ENCODE results near the gene RPL15.
"Not testable (repeated sequence)": the region's sequence is repeated elsewhere in the genome, so short reads cannot be mapped to it uniquely, and the experiment has no call there.

Gene RPL15

GRCh38 chr3:23916886-23917678, at the start of gene RPL15, which contains the start of gene NKIRAS1:
Gene RPL15, plus strand, starts transcription at chr3:23917132. Its CDS starts 728 bp downstream, at chr3:23917860.
Gene NKIRAS1, minus strand, starts transcription at chr3:23916990. Its CDS starts 6,086 bp downstream, at chr3:23910904.
- DNase-seq: peak; percentile 97

DNA sequence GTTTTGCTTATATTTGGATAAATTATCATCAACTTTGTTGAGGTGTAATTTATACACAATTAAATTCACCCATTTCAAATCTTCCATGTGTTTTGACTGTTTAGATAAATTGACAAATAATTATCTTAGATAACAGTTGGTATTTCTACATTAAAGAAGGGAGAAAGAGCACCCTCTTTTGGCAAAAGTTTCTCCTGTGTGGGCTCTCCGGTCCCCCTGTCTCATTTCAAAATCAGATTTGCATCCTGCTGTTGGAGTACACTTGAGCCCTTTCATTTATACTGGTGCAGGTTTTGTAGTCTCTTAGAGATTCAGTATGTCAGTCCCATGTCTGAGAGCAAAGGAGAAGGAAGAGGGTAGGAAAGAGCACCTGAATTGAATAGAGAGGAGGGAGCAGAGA, 49.5 kb upstream of the RPL15 start:
- no peak for DNase-seq

- no peak for DNase-seq
These were observed 49.1 kb upstream of the RPL15 start for GRCh38 chr3:23867838-23868237.

- no peak for DNase-seq
These were observed 46.8 kb upstream of the RPL15 start for GRCh38 chr3:23869977-23870662.

DNA sequence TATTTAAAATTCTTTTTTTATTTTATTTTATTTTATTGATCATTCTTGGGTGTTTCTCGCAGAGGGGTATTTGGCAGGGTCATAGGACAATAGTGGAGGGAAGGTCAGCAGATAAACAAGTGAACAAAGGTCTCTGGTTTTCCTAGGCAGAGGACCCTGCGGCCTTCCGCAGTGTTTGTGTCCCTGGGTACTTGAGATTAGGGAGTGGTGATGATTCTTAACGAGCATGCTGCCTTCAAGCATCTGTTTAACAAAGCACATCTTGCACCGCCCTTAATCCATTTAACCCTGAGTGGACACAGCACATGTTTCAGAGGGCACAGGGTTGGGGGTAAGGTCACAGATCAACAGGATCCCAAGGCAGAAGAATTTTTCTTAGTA, 46.3 kb upstream of the RPL15 start:
- not testable (repeated sequence) for DNase-seq

DNA sequence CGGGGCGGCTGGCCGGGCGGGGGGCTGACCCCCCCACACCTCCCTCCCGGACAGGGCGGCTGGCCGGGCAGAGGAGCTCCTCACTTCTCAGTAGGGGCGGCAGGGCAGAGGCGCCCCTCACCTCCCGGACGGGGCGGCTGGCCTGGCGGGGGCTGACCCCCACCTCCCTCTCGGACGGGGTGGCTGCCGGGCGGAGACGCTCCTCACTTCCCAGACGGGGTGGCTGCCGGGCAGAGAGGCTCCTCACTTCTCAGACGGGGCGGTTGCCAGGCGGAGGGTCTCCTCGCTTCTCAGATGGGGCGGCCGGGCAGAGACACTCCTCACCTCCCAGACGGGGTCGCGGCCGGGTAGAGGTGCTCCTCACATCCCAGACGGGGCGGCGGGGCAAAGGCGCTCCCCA, 45.6 kb upstream of the RPL15 start:
- not testable (repeated sequence) for DNase-seq

GRCh38 chr3:23872330-23872729, 44.6 kb upstream of the RPL15 start:
- DNase-seq: no peak

- DNase-seq: no peak
These were observed 43.0 kb upstream of the RPL15 start for GRCh38 chr3:23873941-23874340.

- no peak for DNase-seq
These were observed 42.4 kb upstream of the RPL15 start for GRCh38 chr3:23874359-23875112.

- DNase-seq: no peak
These were observed 41.7 kb upstream of the RPL15 start for GRCh38 chr3:23875113-23875725.

DNA sequence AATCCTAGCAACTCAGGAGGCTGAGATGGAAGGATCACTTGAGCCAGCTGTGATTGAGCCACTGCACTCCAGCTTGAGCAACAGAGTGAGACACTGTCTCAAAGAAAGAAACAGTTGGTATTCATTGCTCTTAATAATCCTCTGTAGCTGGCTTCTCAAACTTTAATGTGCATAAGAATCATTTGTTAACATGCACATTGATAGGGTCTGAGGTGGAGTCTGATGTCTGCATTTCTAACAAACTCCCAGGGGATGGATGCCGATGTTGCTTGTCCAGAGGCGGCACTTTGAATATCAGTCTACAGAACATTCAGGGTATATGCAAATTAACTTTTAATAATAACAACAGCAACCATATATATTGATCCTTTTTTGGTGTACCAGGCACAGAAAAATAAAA, 40.0 kb upstream of the RPL15 start:
- no peak for DNase-seq

DNA sequence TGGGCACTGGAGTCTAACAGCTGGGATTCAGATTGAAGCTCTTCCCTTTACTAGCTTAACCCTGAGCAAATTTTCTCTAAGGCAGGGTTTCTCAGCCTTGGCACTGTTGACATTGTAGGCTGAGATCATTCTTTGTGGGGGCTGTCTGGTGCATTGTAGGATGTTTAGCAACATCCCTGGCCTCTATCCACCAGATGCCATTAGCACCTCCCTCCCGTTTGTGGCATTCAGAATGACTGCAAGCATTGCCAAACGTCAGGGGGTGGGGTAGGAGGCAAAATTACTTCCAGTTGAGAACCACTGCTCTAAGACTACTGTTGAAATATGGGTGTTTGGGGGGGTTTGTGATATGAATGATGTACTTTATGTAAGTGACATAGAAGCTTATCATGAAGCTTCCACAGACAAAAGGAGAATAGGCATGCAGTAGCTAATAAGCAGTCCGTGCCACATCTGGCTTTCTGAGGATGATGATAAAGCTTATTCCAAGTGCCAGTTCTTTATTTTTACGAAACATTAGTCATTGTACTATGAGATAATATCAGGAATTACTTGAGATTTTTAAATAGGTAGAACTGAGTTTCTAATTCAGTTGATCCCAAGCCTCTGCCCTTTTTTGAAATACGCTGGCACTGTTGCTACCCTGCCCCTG, 39.5 kb upstream of the RPL15 start:
- no peak for DNase-seq

DNA sequence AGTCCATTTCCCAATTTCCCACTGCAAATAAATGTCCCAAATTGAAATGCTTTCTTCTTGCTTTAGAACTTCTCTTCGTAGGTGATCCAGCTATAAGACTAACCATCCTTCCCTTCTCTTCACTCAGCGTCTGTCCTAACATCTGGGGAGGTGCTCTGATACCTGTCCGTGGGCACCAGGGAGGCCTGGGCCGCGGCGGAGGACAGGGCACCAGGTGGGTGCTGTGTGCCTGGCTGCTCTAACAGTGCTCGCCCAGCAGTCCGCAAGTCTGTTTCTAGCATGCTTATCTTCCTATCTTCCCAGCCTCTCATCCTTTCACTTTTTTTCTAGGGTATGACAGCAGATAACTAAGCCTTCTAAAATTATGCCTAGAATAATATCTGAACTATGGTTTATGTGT, 37.4 kb upstream of the RPL15 start:
- no peak for DNase-seq

DNA sequence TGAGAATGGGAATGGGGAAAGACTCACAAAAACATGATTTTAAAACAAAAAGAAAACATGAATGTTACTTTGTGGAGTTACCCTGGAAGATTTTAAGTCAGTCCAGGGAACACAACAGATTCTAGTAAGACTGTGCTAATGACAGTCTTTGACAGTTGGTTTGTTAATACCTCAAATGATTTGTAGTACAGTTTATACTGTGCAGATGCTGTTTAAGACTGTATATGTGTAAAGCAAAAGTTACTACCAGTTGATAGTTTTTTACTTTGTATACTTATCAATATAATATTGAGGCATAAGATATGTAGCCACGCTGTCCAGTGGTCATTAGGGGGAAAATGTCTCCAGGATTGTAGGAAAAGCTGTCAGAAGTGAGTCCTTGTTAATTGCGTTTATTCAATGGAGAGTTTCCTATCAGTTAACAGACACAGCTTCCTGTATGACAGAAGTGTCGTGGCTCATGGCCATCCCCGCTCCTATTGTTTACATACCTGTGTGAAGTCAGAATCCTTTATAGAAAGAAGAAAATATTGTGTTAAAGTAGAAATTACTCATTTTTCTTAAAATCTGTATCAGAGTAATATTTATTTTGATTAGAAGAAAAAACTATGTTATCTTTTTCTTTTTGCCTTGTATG, 36.1 kb upstream of the RPL15 start:
- DNase-seq: no peak

DNA sequence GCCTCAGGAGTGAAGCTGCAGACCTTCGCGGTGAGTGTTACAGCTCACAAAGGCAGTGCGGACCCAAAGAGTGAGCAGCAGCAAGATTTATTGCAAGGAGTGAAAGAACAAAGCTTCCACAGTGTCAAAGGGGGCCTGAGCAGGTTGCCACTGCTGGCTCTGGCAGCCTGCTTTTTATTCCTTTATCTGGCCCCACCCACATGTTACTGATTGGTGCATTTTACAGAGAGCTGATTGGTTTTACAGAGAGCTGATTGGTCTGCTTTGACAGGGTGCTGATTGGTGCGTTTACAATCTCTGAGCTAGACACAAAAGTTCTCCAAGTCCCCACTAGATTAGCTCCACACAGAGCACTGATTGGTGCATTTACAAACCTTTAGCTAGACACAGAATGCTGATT, 34.9 kb upstream of the RPL15 start:
- DNase-seq: not testable (repeated sequence)

DNA sequence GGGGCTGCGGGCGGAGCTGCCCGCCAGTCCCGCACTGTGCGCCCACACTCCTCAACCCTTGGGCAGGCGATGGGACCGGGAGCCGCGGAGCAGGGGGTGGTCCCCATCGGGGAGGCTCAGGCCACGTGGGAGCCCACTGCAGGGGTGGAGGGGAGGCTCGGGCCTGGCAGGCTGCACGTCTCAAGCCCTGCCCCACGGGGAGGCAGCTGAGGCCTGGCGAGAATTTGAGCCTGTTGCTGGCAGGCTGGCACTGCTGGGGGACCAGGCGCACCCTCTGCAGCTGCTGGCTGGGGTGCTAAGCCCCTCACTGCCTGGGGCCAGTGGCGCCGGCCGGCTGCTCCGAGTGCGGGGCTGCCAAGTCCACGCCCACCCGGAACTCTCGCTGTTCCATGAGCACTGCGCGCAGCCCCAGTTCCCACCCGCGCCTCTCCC, 34.4 kb upstream of the RPL15 start:
- no peak for DNase-seq

DNA sequence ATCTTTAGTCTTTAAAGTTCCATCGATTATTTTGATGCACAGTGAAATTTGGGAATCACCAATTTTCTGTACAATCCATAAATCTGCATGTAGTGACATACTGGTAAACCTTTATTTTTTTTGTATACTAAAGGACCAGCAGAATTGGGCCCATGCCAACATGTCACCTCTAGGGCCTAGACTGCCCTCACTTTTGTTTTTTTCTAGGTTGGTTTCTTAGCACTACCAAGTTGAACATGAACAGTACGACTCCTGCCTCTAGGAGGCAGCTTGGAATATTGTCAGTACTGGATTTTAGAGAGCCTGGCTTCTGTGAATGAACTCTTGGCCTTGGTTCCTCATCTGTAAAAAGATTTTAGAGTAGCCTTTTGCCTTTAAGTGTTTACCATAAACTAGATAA, 32.5 kb upstream of the RPL15 start:
- no peak for DNase-seq

DNA sequence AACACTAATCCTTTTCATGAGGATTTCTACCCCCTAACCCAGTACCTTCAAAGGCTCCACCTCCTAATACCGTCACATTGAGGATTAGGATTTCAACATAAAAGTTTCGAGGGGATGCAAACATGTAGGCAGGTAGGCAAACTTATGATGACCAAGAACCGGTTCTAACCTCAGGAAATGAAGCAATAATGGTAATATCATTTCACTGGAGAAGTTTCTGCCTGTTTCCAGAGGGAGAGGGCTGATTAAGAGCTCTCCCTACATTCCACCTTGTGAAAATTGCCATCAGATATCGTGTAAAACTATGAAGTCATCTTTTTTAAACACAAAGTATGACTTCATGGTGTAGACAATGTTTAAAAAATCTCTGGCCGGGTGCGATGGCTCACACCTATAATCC, 31.7 kb upstream of the RPL15 start:
- no peak for DNase-seq

- no peak for DNase-seq
These were observed 30.6 kb upstream of the RPL15 start for GRCh38 chr3:23886311-23886710.

- no peak for DNase-seq
These were observed 28.2 kb upstream of the RPL15 start for GRCh38 chr3:23888617-23889228.

- DNase-seq: no peak
These were observed 27.5 kb upstream of the RPL15 start for GRCh38 chr3:23889386-23889785.

GRCh38 chr3:23889950-23890349, 27.0 kb upstream of the RPL15 start:
- no peak for DNase-seq

Measured in activated CD8-positive, alpha-beta memory T cell treated with anti-CD3 and anti-CD28 coated beads, Interleukin-2, amount 50 U/mL, for 48 hours (primary cell).